H1 (cell line): ENCODE data around the gene CCDC59. TPM values are rescaled to one million over a fixed set of nuclear protein-coding genes. Genes with fewer than 3 reads are reported as not detected.

Source experiments
- CTCF ChIA-PET: fragments of 300-600 bp; sonication (Branson Sonifier 250); formaldehyde crosslinking; loops from one replicate; lab custom pipeline; 2021; ENCODE audit not compliant: partially characterized antibody; lab: Charles Lee
- POLR2A ChIA-PET: fragments of 300-600 bp; sonication (Branson Sonifier 250); formaldehyde crosslinking; loops from one replicate; lab custom pipeline; 2021; ENCODE audit warnings: inconsistent platforms; ENCODE audit not compliant: partially characterized antibody; lab: Charles Lee
- DNase-seq, 2 experiments: peaks; one replicate each; pipeline versions ENCODE4 v3.0.0 to v3.0.0-alpha.2; 2010 to 2022; ENCODE audit warnings: low spot score in 2 of 2, low read depth in 1 of 2, mixed read lengths in 1 of 2
- FAIRE-seq: peaks from 2 replicates; lab custom pipeline; 2011; peaks lifted over from hg19 to GRCh38; lab: Jason Lieb, UNC
- H2AFZ ChIP-seq: 2 replicates; pipeline ENCODE4 v1.8.1; 2012; ENCODE audit warnings: low read length, inconsistent platforms
- H2AK5ac ChIP-seq: 2 replicates; pipeline ENCODE4 v1.6.1; 2013; ENCODE audit warnings: low read depth, low read length
- H2BK120ac ChIP-seq: replicated peaks from 2 replicates; pipeline ENCODE3; 2013; ENCODE audit warnings: low read depth, low read length, inconsistent platforms
- H2BK12ac ChIP-seq: 2 replicates; pipeline ENCODE4 v1.6.1; 2013; ENCODE audit warnings: low read depth, low read length
- H2BK15ac ChIP-seq: 2 replicates; pipeline ENCODE4 v1.6.1; 2013; ENCODE audit warnings: low read length
- H2BK20ac ChIP-seq: 2 replicates; pipeline ENCODE4 v1.6.1; 2013; ENCODE audit warnings: low read length
- H2BK5ac ChIP-seq: 2 replicates; pipeline ENCODE4 v1.6.1; 2013; ENCODE audit warnings: low read depth, low read length
- H3K14ac ChIP-seq: 2 replicates; pipeline ENCODE4 v1.6.1; 2013; ENCODE audit warnings: inconsistent platforms; ENCODE audit not compliant: insufficient read length
- H3K18ac ChIP-seq: 2 replicates; pipeline ENCODE4 v1.6.1; 2013; ENCODE audit warnings: low read length; ENCODE audit errors: extremely low read depth
- H3K23ac ChIP-seq: 2 replicates; pipeline ENCODE4 v1.6.1; 2013; ENCODE audit warnings: inconsistent platforms; ENCODE audit not compliant: insufficient read length
- H3K23me2 ChIP-seq: 2 replicates; pipeline ENCODE4 v1.6.1; 2013; ENCODE audit warnings: low read depth, low read length
- H3K27ac ChIP-seq: 2 replicates; pipeline ENCODE4 v1.6.1; 2011; ENCODE audit warnings: low read depth, low read length, inconsistent platforms
- H3K27me3 ChIP-seq, 4 experiments: replicated peaks in 1 of 4; 1 replicate in 1 of 4; 2 replicates in 3 of 4; pipeline versions ENCODE4 v1.6.1 to v1.8.1; 2011 to 2013; ENCODE audit warnings: low read length in 3 of 4, mild to moderate bottlenecking in 3 of 4, inconsistent platforms in 2 of 4, mixed read lengths in 2 of 4, moderate library complexity in 1 of 4; ENCODE audit not compliant: control insufficient read depth in 3 of 4, insufficient read depth in 3 of 4; ENCODE audit errors: extremely low read depth in 1 of 4
- H3K36me3 ChIP-seq, 4 experiments: 2 replicates each; pipeline versions ENCODE4 v1.6.1 to v1.8.1; 2011 to 2013; ENCODE audit warnings: mild to moderate bottlenecking in 4 of 4, low read length in 3 of 4, moderate library complexity in 2 of 4, control low read depth in 1 of 4, inconsistent platforms in 1 of 4; ENCODE audit not compliant: insufficient read depth in 4 of 4, control insufficient read depth in 2 of 4
- H3K4ac ChIP-seq: replicated peaks from 2 replicates; pipeline ENCODE3; 2013; ENCODE audit warnings: low read length, low read depth, mixed read lengths, inconsistent platforms; ENCODE audit not compliant: insufficient read length
- H3K4me1 ChIP-seq, 4 experiments: replicated peaks in 1 of 4; 1 replicate in 1 of 4; 2 replicates in 3 of 4; pipeline versions ENCODE4 v1.6.1 to v1.8.1; 2011 to 2013; ENCODE audit warnings: low read length in 3 of 4, inconsistent platforms in 2 of 4, mixed read lengths in 1 of 4; ENCODE audit not compliant: insufficient read depth in 4 of 4, control insufficient read depth in 3 of 4
- H3K4me2 ChIP-seq, 2 experiments: 2 replicates each; pipeline versions ENCODE4 v1.6.1 to v1.8.1; 2011 to 2013; ENCODE audit warnings: low read depth in 2 of 2, low read length in 2 of 2, control low read depth in 1 of 2, inconsistent platforms in 1 of 2, mild to moderate bottlenecking in 1 of 2; ENCODE audit not compliant: insufficient read depth in 1 of 2
- H3K4me3 ChIP-seq, 4 experiments: fragments of 200-600, 300-600 bp in 1 of 4; sonication (generic), shearing (Covaris generic), sonication (Bioruptor Twin) in 1 of 4; 2 replicates each; pipeline versions ENCODE4 v1.5.1 to v1.8.1; 2011 to 2016; ENCODE audit warnings: low read length in 4 of 4, low read depth in 3 of 4, control low read depth in 2 of 4, inconsistent platforms in 2 of 4, mild to moderate bottlenecking in 2 of 4, mixed read lengths in 1 of 4, moderate library complexity in 1 of 4; ENCODE audit not compliant: insufficient read depth in 2 of 4; ENCODE audit errors: extremely low read depth in 1 of 4
- H3K56ac ChIP-seq: replicated peaks from 2 replicates; pipeline ENCODE3; 2013; ENCODE audit warnings: low read depth, mild to moderate bottlenecking, mixed read lengths, low read length, inconsistent platforms; ENCODE audit not compliant: insufficient read length
- H3K79me1 ChIP-seq: 2 replicates; pipeline ENCODE4 v1.6.1; 2013; ENCODE audit warnings: low read depth, low read length, control low read depth
- H3K79me2 ChIP-seq, 2 experiments: 2 replicates each; pipeline versions ENCODE4 v1.6.1 to v1.8.1; 2012 to 2013; ENCODE audit warnings: low read length in 2 of 2, mild to moderate bottlenecking in 2 of 2, inconsistent platforms in 1 of 2; ENCODE audit not compliant: insufficient read depth in 2 of 2, control insufficient read depth in 1 of 2
- H3K9ac ChIP-seq, 4 experiments: replicated peaks in 1 of 4; 1 replicate in 1 of 4; 2 replicates in 3 of 4; pipeline versions ENCODE4 v1.6.1 to v1.8.1; 2011 to 2013; ENCODE audit warnings: low read depth in 3 of 4, low read length in 3 of 4, control low read depth in 2 of 4, mild to moderate bottlenecking in 2 of 4, moderate library complexity in 2 of 4, inconsistent platforms in 1 of 4; ENCODE audit errors: extremely low read depth in 1 of 4
- H3K9me3 ChIP-seq, 2 experiments: 2 replicates each; pipeline versions ENCODE4 v1.6.1 to v1.8.1; 2012 to 2013; ENCODE audit warnings: mild to moderate bottlenecking in 2 of 2, moderate library complexity in 2 of 2, control low read depth in 1 of 2, inconsistent platforms in 1 of 2, low read depth in 1 of 2, low read length in 1 of 2, mixed read lengths in 1 of 2; ENCODE audit not compliant: insufficient read depth in 2 of 2
- H4K20me1 ChIP-seq, 2 experiments: replicated peaks in 1 of 2; 2 replicates each; pipeline versions ENCODE3 to v1.8.1; 2011 to 2013; ENCODE audit warnings: inconsistent platforms in 2 of 2, low read length in 2 of 2, mild to moderate bottlenecking in 1 of 2; ENCODE audit not compliant: insufficient read depth in 2 of 2, control insufficient read depth in 1 of 2
- H4K5ac ChIP-seq: 2 replicates; pipeline ENCODE4 v1.6.1; 2013; ENCODE audit warnings: low read length, low read depth, mixed read lengths, inconsistent platforms; ENCODE audit not compliant: insufficient read length
- H4K8ac ChIP-seq: 2 replicates; pipeline ENCODE4 v1.8.0; 2013; ENCODE audit warnings: mild to moderate bottlenecking, moderate library complexity, low read length, inconsistent platforms; ENCODE audit not compliant: insufficient read depth; ENCODE audit errors: extremely low read depth
- H4K91ac ChIP-seq: replicated peaks from 2 replicates; pipeline ENCODE3; 2013; ENCODE audit warnings: low read length, mixed read lengths, inconsistent platforms; ENCODE audit not compliant: insufficient read length
- GTF2F1 ChIP-seq: IDR thresholded peaks from 2 replicates; pipeline ENCODE4 v1.6.1; 2012; ENCODE audit warnings: low read depth, low read length, improper control_type of control experiment, borderline replicate concordance
- WGBS, 2 experiments: shearing (Covaris generic) in 1 of 2; methylation state at CpG; one replicate each; pipeline versions ENCODE4 v1.1.6 to v1.1.7; 2013 to 2015; ENCODE audit warnings: low lambda C conversion rate in 2 of 2, mixed read lengths in 2 of 2, inconsistent platforms in 1 of 2, low coverage in 1 of 2, missing lambda C conversion rate in 1 of 2; ENCODE audit not compliant: insufficient replicate concordance in 2 of 2, insufficient coverage in 1 of 2, insufficient read length in 1 of 2; ENCODE audit errors: extremely low coverage in 1 of 2, missing lambda C conversion rate in 1 of 2; 5-methylcytosine and 5-hydroxymethylcytosine counted together
- polyA plus RNA-seq, 7 experiments: library from polyadenylated mRNA; depleted of rRNA in 3 of 7; stranded (reverse) in 5 of 7; unstranded in 2 of 7; fragments of >200 nt in 5 of 7; fragments of 200-250 nt in 2 of 7; gene quantifications; 1 replicate in 5 of 7; 2 replicates in 1 of 7; 4 replicates in 1 of 7; pipeline versions ENCODE4 v1.2.1 to v1.2.3, GENCODE V29; 2011 to 2013; ENCODE audit warnings: missing spikeins in 2 of 7, mixed read lengths in 2 of 7
- total RNA-seq: library from RNA; stranded (reverse); fragmentation: NEBNext Ultra II Directional; extraction: Animal tissue kit (Norgen Biotek cat#: 25700); gene quantifications from 2 replicates; pipeline ENCODE4 v1.2.1, GENCODE V29; 2021

Gene CCDC59
- total and polyA plus RNA-seq, 2 of the 8 experiments (the other 6 are each of a cell fraction or from before 2014, with no cell fraction given): 11.6 to 54.0 TPM

DNA sequence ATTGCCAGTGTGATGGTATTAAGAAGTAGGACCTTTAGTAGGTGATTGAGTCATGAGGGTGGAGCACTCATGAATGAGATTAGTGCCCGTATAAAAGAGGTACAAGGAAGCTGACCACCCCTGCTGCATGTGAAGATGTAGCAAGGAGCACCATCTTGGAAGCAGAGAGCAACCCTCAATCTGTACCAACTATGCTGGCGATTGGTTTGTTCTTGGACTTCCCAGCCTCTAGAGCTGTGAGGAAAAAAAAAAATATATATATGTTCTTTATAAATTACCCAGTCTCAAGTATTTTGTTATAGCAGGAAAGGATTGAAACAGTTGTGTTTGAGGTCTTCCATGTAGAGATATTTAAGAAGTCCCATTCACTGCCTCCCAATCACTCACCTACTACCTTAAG, 17.0 kb upstream of the CCDC59 start:
- Histone ChIP-seq H3K4me3 (no peak overlapping the region), H3K27ac (no peak overlapping the region), H3K14ac (no peak overlapping the region), H4K20me1 (no peaks in the 10 kb centered on the region), H4K8ac (no peak overlapping the region), H2BK5ac (no peak overlapping the region), H3K23me2 (no peaks in the 10 kb centered on the region), H2BK120ac (no peak overlapping the region), H4K5ac (no peak overlapping the region), H3K23ac (no peak overlapping the region), H3K4me1 (no peaks in the 10 kb centered on the region), H3K4me2 (no peak overlapping the region)
- FAIRE-seq: no peak
- no peak for DNase-seq
- CTCF ChIA-PET: interaction anchor here (0.8 to 1.0 kb wide), 2 partner anchors 12 to 17 kb away, joined by 3 to 4 read pairs; partner anchors contain the start of genes CCDC59 and METTL25
- TF ChIP-seq GTF2F1: no peak
- TF ChIP-seq, all 59 proteins: peak for 0
- peaks cover 0 to 6% (median 0%) of the 10 kb centered on the region in 4 experiments; a peak in 2 of 8 replicates for H3K36me3 ChIP-seq
- no peaks in the 10 kb centered on the region for H3K79me2 ChIP-seq
- no peak overlapping the region for H2AK5ac ChIP-seq
- H3K9ac ChIP-seq: no peak overlapping the region
- no peaks in the 10 kb centered on the region for H3K27me3 ChIP-seq
- POLR2A ChIA-PET: no interaction called here
- H3K18ac ChIP-seq: no peak overlapping the region
- no peak overlapping the region for H2AFZ ChIP-seq
- H4K91ac ChIP-seq: no peak overlapping the region
- no peak overlapping the region for H2BK20ac ChIP-seq
- H3K4ac ChIP-seq: no peak overlapping the region
- no peak overlapping the region for H2BK12ac ChIP-seq
- 88% methylated on average over 2 of the region's 2 CpGs; no CpG with 5 or more reads in 1 of the 2 experiments for WGBS, 2 experiments
- no peak overlapping the region for H3K56ac ChIP-seq
- H3K9me3 ChIP-seq: peaks cover 0 to 9% of the 10 kb centered on the region in 2 experiments; a peak in 2 of 4 replicates
- no peaks in the 10 kb centered on the region for H3K79me1 ChIP-seq
- H2BK15ac ChIP-seq: no peak overlapping the region
